GM19455 (cell line): ENCODE results near the gene TMEM52B.

ENCODE experiments used
- ATAC-seq: cut with Tn5 transposase; IDR thresholded peaks from one replicate; pipeline ENCODE4 v1.9.1; 2021; ENCODE audit not compliant: unreplicated experiment

TMEM52B gene

DNA sequence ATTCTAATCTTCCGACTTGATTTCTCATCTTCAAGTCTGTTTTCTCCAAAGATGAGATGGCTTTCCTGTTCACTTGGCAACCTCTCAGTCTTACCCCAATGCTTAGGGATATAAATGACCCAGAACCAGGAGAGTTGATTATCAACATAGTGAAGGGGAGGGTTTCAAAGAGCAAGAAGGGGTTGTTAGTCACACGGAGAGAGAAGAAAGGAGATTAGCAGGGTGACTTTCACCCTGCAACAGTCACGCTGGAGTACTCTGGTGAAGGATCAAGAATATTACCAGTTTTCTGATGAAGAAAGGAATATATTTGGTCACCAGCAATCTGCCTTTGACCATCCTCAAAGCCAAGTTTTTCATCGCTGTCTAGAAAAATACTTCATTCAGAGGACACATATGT lies at the start of gene TMEM52B:
TMEM52B (plus strand) TSS at position 212 of the 400 bp plus-strand sequence. CDS start 543 bp downstream, outside the sequence.
- no peak for ATAC-seq

DNA sequence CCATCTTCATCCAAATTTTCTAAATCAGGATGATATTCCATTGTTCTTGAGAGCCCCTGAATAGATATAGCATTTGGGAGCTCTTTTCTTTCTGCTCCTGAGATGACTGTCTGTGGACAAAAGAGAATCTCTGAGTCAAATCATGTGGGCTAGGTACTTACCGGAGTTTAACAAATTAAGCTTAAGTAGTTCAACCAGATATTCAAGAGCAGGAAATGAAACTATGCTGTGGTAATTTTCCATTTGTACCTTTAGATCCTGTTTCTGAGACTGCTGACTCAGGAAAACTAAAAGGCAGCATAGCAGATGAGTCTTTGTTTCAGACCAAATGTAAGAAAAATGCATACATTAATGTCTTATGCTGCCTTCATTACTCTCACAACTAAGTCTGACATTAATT lies 48.8 kb upstream of the TMEM52B start, which contains the start of gene CLEC7A:
CLEC7A (minus strand) TSS at position 158 of the 400 bp plus-strand sequence; CDS start at position 41, 117 bp downstream.
- ATAC-seq, result no peak

DNA sequence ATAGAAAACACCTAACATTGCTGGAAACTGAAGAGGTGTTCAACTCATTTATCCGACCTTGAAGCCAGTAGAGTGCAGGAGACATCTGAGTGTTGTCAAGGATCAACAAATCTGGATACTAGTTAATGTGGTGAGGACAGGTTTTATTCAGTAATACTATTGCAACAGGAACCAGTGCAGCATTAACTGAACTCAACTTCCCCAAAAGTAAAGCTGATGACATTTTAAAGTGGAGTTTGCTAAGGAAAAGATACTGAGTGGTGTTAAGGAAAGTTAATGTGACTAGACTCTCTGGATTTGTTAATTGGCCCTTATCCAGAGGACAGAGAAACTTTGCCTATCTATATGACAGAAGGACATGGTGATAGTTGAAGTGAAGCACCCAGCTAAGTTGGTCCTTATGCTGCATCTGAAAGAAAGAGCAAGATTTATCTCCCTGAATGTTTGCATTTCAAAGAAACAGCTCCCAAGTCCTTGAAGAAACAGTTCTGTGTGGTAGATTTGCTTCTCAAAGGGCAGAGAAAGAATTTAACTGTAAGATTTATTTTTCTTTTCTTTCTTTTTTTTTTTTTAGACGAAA lies 47.6 kb upstream of the TMEM52B start:
- no peak for ATAC-seq

DNA sequence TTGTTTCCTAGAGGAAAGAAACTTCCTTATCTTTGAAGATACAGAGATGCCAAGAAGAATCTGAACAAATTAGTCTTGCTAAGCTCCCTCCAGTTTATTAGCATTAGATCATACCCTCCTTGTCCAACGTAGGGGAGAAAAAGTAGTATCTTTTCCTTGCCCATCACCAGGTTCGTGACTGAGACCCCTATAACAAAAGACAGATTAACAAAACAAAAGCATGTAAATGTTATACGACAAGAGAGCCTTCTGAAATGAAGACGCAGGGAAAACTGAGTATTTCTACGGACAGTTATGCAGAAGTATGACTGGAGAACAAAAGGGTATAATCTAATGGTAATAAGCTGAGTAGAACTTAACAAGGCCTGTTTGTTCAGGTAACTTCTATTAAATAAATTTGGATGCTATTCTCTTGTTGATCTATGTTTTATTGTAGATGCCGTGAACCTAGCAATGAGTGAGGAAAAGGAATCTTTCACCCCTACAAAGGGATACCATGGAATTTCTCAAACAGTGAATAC lies 45.9 kb upstream of the TMEM52B start:
- ATAC-seq, result no peak

DNA sequence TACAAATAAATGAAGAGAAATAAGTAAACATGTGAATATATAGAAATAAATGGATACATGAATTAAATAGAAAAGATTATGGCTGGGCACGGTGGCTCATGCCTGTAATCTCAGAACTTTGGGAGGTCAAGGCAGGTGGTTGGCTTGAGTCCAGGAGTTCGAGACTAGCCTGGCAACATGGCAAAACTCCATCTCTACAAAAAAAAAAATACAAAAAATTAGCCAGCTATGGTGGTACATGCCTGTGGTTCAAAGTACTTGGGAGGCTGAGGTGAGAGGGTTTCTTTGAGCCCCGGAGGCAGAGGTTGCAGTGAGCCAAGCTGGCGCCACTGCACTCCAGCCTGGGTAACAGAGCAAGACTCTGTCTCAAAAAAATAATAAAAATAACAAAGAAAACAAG lies 43.7 kb upstream of the TMEM52B start:
- ATAC-seq, result no peak

DNA sequence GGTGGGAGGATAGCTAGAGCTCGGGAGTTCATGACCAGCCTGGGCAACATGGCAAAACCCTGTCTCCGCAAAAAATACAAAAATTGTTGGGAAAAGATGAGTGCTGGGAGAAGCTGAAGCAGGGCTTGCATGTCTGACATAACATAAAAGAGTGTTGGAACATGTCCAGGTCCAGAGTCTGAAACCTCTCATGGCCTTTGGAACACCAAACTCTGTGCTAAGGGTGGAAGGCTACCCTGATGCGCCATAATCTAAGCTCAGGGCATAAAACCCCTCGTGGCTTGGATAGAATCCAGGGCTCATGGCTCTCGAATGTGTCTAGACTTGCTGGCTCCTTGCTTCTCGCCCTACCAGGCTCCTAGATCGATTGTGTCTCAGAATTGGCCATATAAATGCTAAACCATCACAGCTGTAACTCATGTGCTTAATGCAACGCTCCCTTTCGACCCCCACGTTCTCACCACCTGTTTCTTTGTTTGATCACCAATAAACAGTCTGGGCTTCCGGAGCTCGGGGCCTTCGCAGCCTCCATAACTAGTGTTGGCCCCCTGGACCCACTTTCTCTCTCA lies 42.1 kb upstream of the TMEM52B start:
- ATAC-seq, result no peak

DNA sequence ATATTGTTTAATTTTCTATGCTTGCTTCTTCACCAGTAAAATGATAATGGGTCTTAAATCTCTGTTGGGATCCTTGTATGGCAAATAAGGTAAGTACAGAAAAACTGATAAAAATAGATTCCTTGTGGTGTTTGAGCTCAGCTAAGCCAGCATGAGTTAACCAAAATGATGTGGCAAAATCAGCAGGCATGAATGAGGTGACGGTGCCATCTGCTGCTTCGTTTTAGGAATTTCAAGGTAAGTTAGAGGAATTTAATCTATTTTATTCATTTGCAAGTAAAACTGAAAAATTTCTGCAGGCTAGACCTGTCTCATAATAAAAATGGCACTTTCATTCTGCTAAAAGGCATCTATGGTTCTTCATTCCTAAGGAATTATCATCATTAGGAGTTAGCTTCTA lies 38.8 kb upstream of the TMEM52B start:
- no peak for ATAC-seq

DNA sequence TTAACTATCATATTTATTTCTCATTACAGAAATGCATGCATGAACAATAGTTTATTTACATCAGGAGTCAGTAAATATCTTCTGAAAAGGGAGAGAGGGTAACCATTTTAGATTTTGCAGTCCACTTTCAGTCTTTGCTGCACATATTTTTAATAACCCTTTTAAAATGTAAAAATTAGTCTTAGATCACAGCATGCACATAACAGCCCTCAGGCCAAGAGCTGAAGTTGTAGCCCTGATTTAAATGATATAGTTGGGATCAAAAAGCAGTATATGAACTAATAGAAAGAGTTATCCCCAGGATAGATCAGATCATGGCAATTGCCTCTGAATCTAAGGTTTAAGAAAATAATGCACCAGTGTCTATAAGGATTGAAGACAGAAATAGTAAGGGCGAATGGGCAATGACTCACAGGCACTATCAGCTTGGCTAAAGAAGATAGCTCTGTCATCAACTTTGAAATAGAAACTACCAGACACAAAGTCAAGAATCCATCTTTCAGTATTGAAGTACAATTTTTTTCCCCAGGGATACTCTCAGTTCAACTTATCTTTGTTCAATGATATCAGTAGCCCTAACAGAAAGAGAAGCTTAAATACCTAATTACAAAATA lies 35.7 kb upstream of the TMEM52B start:
- no peak for ATAC-seq

DNA sequence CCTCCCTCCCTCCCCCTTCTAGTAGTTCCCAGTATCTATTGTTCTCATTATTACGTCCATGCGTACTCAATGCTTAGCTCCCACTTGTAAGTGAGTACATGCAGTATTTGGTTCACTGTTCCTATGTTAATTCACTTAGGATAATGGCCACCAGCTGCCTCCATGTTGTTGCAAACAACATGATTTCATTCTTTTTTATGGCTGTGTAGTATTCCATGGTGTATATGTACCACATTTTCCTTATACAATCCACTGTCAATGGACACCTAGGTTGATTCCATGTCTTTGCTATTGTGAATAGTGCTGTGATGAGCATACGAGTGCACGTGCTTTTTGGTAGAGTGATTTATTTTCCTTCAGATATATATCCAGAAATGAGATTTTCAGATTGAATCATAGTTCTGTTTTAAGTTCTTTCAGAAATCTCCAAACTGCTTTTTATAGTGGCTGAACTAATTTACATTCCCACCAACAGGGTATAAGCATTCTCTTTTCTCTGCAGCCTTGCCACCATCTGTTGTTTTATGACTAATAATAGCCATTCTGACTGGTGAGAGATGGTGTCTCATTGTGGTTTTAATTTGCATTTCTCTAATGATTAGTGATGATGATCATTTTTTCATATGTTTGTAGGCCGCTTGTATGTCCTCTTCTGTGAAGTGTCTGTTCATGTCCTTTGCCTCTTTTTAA lies 31.0 kb upstream of the TMEM52B start:
- ATAC-seq, result peak; percentile 70

DNA sequence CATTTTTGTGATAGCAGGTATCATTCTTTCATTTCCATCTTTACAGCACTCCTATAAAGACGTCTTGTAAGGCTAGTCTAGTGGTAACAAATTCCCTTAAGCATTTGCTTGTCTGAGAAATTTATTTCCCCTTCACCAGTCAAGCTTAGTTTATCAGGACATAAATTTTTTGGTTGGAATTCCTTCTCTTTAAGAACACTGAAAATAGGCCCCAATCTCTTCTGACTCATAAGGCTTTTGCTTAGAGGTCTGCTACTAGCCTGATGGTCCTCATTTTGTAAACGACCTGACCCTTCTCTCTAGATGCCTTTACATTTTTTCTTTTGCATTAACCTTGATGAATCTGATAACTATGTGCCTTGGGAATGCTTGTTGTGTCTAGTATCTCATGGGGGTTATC lies 27.2 kb upstream of the TMEM52B start:
- ATAC-seq, result no peak

DNA sequence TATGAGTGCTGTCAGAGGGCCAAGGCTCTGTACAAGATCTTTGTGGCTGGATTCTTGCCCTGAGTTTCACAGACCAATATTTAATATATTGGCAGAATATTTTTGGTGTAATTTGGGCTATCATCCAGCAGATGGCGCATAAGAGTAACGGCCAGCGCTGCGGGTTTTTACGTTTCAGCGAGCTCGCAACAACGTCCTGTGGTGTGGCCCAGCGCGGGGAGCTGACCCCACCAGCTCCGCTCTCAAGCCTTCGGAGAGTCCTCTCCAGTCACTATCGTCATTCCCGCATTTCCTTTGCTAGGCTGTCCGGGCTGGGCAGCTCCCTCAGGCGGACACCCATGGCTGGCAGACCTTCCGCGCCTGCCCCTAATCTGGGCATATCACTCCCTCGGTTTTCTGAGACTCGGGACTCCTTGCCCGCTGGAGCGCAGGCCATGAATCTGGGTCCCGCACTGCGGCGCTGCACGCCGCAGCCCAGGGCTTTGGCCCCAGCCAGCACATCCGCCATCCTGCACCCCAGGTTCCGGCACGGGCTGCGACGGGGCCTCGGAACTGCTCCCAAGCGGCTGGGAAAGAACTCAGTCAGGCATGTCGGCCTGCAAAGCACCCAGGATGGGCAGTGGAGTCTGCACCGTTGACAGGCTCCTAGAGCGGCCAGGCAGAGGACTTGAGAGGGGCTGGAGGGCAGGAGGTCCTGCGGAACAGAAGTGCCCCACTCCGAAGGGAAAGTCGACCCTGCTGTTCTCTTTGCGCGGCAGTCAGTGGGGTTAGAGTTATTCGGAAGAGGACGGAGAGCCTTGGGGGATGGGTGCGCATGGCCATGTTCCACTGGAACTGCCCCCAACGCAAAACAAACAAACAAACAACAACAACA lies 25.3 kb upstream of the TMEM52B start:
- peak; percentile 66 for ATAC-seq

DNA sequence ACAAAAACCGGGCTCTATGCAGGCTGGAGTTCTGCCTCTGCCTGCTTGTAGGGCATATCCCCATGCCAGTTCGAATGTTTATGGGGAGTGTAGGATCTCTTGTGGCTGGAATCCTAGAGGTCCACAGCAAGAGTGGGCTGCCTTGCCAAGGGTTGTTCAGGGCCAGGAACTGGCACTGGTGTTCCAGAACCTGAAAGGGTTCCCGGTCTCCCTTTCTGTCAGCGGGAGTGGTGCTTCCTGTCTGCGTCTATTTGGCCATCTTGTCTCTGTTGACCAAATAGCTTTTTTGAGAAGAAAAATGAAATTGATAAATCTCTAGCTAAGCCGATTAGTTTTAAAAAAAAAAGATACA lies 24.7 kb upstream of the TMEM52B start:
- ATAC-seq, result no peak

DNA sequence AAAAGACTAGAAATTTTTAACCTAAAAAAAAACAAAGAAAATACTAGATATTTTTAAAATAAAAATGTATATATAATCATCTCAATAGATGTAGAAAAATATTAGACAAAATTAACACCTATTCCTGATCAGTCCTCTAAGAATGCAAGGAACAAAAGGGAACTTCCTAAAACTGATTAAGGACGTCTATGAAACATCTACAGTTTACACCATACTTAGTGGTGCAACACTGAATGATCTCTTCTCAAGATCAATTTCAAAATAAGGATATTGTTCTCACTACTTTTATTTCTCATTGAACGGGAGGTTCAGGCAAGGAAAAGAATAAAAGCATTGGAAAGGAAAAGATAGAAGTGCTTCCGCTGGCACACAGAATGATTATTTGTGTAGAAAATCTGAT lies 22.9 kb upstream of the TMEM52B start:
- ATAC-seq, result no peak

DNA sequence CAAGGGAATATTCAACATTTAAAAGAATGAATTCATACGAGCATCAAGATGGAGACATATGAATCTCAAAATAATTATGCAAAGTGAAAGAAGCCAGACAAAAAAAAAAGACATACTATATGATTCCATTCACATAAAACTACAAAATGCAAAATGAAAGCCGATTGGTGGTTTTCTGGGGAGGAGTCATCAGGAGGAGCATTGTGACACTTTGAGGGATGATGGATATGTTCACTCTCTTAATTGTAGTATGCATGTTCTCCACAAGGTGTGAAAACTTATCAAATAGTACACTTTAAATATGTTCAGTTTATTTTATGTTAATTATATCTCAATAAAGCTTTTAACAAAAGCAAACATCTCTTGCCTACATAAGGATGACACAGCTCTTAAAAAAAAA lies 20.4 kb upstream of the TMEM52B start:
- no peak for ATAC-seq

DNA sequence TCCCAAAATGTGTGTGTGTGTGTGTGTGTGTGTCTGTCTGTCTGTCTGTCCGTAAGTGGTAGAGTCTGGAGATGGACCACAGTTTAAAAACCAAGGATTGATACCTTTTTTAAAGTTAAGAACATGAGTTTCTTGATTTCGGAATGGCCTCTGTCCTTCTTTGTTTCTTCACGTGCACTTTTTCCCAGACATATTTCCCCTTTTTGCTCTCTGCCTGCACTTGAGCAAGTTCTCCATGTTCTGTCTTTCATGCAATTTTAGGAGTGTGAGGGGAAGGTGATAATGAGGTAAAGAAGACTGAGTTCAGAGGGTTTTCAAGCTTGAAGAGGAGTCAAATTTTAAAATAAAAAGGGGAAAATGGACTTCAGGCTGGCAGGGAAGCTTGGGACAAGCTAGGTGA lies 19.6 kb upstream of the TMEM52B start:
- no peak for ATAC-seq

DNA sequence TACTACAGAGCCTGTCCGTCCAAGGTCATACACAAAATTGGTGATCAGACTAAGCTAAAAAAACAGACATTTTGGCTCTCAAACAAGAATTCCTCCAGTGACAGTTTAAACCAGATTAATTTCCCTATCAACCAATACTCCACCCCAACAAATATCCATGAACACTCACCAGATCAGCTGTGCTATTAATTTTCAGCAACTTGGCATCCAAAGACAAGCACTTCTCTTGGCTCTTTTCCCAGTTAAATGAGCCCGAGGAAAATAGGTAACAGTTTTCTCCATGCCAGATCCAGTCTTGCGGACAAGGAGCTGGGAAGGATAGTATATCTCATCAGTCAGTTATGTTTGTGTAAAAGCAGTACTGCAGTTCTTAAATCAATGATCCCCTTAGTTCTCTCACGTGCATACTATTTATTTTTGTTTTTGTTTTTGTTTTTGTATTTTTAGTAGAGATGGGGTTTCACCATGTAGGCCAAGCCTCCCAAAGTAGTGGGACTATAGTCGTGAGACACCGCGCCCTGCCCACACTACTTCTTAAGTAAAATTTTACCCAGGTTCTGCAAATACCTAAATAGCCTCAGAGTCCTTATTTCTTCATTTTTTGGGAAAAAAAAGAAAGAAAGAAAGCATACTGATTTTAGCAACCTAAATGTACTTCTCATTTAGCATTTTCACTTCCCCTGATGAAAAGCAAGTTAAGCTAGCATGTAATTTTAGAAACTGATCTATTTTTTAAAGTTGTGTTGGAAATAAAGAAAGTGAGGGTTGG lies 18.0 kb upstream of the TMEM52B start:
- ATAC-seq, result no peak

DNA sequence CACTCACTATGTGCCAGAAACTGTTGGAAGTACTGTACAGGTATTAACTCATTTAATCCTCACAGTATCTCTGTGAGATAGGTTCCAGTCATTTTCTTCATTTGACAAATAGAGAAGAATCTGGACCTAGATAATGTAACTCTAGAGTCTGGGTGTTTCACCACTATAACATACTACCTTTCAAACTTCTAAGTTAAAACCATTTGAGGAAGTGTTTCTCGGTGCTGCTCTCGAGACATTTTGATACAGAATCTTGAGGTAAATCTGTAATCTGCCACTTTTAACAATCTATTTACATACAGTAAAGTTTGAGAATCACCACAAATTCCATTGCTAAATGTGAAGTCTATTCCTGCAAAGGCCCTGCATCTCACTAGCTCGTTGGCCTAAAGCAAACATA lies 15.7 kb upstream of the TMEM52B start:
- ATAC-seq, result no peak

DNA sequence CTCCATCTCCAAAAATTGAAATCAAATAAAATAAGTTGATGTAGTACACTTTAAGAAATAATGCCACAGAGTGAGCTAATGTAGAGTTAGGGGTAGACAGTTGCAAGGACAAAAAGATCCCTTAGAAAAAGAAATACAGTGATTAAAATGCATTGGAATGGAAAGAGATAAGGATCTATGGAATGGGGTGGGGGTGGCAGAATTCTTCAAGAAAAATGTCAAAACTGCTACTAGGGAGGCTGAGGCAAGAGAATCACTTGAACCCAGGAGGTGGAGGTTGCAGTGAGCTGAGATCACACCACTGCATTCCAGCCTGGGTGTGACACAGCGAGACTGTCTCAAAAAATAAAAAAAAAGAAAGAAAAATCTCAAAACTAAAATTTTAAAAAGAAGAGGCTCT lies 13.4 kb upstream of the TMEM52B start:
- ATAC-seq, result no peak

DNA sequence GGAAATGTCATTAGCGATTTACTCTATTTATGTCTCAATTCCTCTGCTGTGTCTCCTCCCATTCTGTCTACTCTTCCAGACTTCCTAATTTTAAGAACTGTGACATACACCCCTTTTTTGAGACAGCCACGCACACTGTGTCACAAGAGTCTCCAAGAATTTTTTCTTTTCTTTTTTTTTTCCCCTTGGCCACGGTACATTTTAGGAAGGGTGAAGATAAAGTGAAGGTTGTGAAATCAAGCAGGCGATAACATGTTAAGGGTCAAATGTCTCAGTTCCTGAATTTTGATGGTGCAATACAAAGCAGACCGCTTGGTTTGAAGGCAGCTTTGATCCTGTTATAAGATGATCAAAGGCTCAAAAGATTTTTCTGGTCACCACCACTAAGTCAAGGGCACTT lies 11.2 kb upstream of the TMEM52B start:
- ATAC-seq, result no peak

DNA sequence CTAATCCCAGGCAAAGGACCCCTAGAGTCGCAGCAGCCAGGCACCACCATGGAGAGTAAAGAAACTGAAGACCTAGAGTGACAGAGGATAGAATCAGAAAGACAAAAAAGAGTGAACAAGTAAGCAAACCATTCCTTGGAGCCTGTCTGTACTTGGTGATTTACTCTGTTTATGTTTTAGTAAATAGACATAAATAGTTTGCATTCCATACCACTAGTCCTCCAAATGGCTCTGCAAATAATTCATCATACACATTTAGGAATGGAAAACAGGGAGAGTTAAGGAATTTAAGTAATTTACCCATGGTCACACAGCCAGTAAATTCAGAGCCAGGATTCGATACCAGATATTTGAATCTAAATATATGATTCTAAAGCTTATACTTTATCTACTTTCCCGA lies 9.7 kb upstream of the TMEM52B start:
- ATAC-seq, result no peak
